Gastrocnemius medialis (tissue), 4 donors: ENCODE results near the gene SETBP1.

ENCODE experiments used
- POLR2A ChIP-seq, 2 donors: fragments of 450-650 bp; IDR thresholded peaks; one replicate each; pipeline ENCODE4 v1.6.1; 2017; ENCODE audit warnings: antibody characterized with exemption in 2 of 2, mild to moderate bottlenecking in 2 of 2, moderate library complexity in 2 of 2
- TF ChIP-seq, protein P1 (sequence below), 5 experiments: fragments of 450-650 bp in 3 of 5; fragments of 200-600 bp in 2 of 5; sonication (generic) in 2 of 5; IDR thresholded peaks in 4 of 5; conservative IDR thresholded peaks in 1 of 5; 1 replicate in 4 of 5; 2 replicates in 1 of 5; pipeline ENCODE4 v1.5.1; 2016 to 2019; ENCODE audit warnings: antibody characterized with exemption in 5 of 5, mild to moderate bottlenecking in 3 of 5, moderate library complexity in 3 of 5

DNA sequence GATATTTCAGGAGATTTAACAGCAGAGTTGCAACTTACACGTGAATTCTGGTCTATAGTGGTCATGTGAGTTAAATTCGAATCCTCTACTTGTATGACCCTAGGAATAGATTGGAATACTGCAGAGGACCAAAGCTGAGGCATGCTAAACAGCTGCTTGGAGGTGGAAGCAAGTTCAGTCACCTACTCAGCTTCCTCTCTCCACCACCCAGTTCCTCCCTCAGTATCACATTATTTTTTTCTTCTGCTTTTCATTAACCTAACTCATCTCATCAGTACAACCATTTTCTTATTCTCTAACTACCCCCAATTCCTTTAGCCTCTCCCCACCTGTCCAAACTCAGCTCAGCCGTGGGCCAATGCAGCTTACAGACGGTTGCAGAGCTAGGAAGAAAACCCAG lies 385.5 kb downstream of the SETBP1 start:
- TF ChIP-seq, protein P1, sequence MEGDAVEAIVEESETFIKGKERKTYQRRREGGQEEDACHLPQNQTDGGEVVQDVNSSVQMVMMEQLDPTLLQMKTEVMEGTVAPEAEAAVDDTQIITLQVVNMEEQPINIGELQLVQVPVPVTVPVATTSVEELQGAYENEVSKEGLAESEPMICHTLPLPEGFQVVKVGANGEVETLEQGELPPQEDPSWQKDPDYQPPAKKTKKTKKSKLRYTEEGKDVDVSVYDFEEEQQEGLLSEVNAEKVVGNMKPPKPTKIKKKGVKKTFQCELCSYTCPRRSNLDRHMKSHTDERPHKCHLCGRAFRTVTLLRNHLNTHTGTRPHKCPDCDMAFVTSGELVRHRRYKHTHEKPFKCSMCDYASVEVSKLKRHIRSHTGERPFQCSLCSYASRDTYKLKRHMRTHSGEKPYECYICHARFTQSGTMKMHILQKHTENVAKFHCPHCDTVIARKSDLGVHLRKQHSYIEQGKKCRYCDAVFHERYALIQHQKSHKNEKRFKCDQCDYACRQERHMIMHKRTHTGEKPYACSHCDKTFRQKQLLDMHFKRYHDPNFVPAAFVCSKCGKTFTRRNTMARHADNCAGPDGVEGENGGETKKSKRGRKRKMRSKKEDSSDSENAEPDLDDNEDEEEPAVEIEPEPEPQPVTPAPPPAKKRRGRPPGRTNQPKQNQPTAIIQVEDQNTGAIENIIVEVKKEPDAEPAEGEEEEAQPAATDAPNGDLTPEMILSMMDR (IDR thresholded peaks at IDR 0.05 in 4 of 5, conservative IDR thresholded peaks at IDR 0.05 in 1 of 5) = no peak
- TF ChIP-seq POLR2A (IDR thresholded peaks at IDR 0.05) = no peak
